SU-DHL-6 (cell line): ENCODE data around the gene IQCN.

ENCODE experiments used
- H2AFZ ChIP-seq: fragments of 200-600 bp; sonication (generic); 2 replicates; pipeline ENCODE4 v1.6.1; 2014; ENCODE audit warnings: low read depth, mild to moderate bottlenecking, moderate library complexity, mixed read lengths, antibody characterized with exemption, low read length; ENCODE audit not compliant: severe bottlenecking
- H3F3A ChIP-seq: fragments of 200-600 bp; shearing (Covaris generic); 2 replicates; pipeline ENCODE4 v1.6.0; 2016; ENCODE audit warnings: antibody characterized with exemption, mild to moderate bottlenecking; ENCODE audit not compliant: insufficient read depth
- H3K27ac ChIP-seq: fragments of 200-600 bp; sonication (generic); 2 replicates; pipeline ENCODE4 v1.5.1; 2016; ENCODE audit warnings: low read depth, mild to moderate bottlenecking, low read length, moderate library complexity, mixed read lengths
- H3K27me3 ChIP-seq: fragments of 200-600 bp; sonication (generic), shearing (Covaris generic); 2 replicates; pipeline ENCODE4 v1.6.0; 2014; ENCODE audit warnings: mild to moderate bottlenecking, low read length
- H3K36me3 ChIP-seq: fragments of 200-600 bp; sonication (generic); 2 replicates; pipeline ENCODE4 v1.6.1; 2014; ENCODE audit warnings: mild to moderate bottlenecking, low read length, mixed read lengths
- H3K4me2 ChIP-seq: fragments of 300-600, 200-600 bp; shearing (Covaris generic), sonication (generic); 2 replicates; pipeline ENCODE4 v1.6.0; 2014; ENCODE audit warnings: low read length, low read depth, mild to moderate bottlenecking; ENCODE audit not compliant: poor library complexity, severe bottlenecking
- H3K4me3 ChIP-seq: fragments of 200-600 bp; sonication (generic); 2 replicates; pipeline ENCODE4 v1.5.1; 2014; ENCODE audit warnings: antibody characterized with exemption, low read length, mild to moderate bottlenecking, mixed read lengths; ENCODE audit not compliant: insufficient read depth, poor library complexity, severe bottlenecking
- H3K79me2 ChIP-seq: fragments of 200-600 bp; sonication (generic); 2 replicates; pipeline ENCODE4 v1.6.1; 2014; ENCODE audit warnings: mild to moderate bottlenecking, low read length, moderate library complexity; ENCODE audit not compliant: insufficient read depth
- H3K9ac ChIP-seq: fragments of 200-600 bp; sonication (generic); 2 replicates; pipeline ENCODE4 v1.7.0; 2014; ENCODE audit warnings: mild to moderate bottlenecking, low read length
- H3K9me2 ChIP-seq: fragments of 200-600 bp; sonication (generic); replicated peaks from 2 replicates; pipeline ENCODE4 v1.6.1; 2014; ENCODE audit warnings: low read length; ENCODE audit not compliant: insufficient read depth
- H3K9me3 ChIP-seq: fragments of 200-600 bp; sonication (generic); 2 replicates; pipeline ENCODE4 v1.6.1; 2014; ENCODE audit warnings: low read length, mixed read lengths; ENCODE audit not compliant: insufficient read depth
- H4K20me1 ChIP-seq: fragments of 200-600 bp; sonication (generic); 2 replicates; pipeline ENCODE4 v1.6.1; 2014; ENCODE audit warnings: low read depth, mild to moderate bottlenecking, antibody characterized with exemption, low read length, moderate library complexity, mixed read lengths
- EZH2phosphoT487 ChIP-seq: fragments of 200-600 bp; sonication (generic), shearing (Covaris generic); conservative IDR thresholded peaks from 2 replicates; pipeline ENCODE4 v1.6.1; 2018; ENCODE audit warnings: mild to moderate bottlenecking, antibody characterized with exemption, low read length, moderate library complexity, mixed read lengths
- TF ChIP-seq, protein P1 (sequence below): fragments of 200-600 bp; sonication (generic); IDR thresholded peaks from one replicate; pipeline ENCODE4 v1.5.1; 2017; ENCODE audit warnings: antibody characterized with exemption, mild to moderate bottlenecking, low read length, moderate library complexity; ENCODE audit not compliant: insufficient read depth, poor library complexity, severe bottlenecking

The IQCN gene

DNA sequence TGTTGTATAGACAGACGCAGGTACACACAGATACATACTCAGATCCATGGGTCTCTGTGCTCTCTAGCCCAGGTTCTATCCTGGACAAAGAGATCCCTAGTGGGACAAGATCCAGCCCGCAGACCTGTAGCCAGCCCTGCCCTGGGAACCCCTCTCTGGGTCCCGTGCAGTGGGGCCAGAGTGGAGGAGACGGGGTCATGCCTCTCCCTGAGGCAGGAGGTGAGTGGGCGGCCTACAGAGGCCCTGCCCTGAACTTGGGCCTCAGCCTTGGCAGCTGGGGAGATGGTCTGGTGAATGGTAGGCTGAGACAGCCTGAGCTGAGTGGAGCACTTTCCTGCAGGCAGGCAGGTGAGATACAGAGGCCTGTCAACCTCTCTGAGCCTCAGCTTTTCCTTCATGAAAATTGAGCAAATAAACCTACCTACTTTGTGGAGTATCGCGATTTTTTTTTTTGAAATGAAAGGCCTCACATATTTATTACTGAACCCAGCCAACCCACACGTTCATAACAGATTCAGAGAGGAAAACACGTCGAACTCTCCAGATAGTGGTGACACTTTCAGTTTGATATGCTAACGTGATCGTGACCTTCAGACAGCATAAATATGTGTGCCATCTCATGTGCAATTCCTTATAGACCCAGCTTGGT lies 10.6 kb upstream of the IQCN start:
- H3K9ac ChIP-seq = no peak overlapping the region
- no peak overlapping the region for H3K4me2 ChIP-seq
- H3K27me3 ChIP-seq = no peaks in the 10 kb centered on the region
- H4K20me1 ChIP-seq = no peaks in the 10 kb centered on the region
- H3K27ac ChIP-seq = no peak overlapping the region
- TF ChIP-seq, protein P1, sequence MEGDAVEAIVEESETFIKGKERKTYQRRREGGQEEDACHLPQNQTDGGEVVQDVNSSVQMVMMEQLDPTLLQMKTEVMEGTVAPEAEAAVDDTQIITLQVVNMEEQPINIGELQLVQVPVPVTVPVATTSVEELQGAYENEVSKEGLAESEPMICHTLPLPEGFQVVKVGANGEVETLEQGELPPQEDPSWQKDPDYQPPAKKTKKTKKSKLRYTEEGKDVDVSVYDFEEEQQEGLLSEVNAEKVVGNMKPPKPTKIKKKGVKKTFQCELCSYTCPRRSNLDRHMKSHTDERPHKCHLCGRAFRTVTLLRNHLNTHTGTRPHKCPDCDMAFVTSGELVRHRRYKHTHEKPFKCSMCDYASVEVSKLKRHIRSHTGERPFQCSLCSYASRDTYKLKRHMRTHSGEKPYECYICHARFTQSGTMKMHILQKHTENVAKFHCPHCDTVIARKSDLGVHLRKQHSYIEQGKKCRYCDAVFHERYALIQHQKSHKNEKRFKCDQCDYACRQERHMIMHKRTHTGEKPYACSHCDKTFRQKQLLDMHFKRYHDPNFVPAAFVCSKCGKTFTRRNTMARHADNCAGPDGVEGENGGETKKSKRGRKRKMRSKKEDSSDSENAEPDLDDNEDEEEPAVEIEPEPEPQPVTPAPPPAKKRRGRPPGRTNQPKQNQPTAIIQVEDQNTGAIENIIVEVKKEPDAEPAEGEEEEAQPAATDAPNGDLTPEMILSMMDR = no peak
- TF ChIP-seq EZH2phosphoT487 = no peak
- H3F3A ChIP-seq = peaks cover 8% of the 10 kb centered on the region
- H3K9me3 ChIP-seq = no peaks in the 10 kb centered on the region
- no peak overlapping the region for H3K4me3 ChIP-seq
- H3K36me3 ChIP-seq = no peaks in the 10 kb centered on the region
- no peak overlapping the region for H2AFZ ChIP-seq
- no peaks in the 10 kb centered on the region for H3K9me2 ChIP-seq
- H3K79me2 ChIP-seq = no peaks in the 10 kb centered on the region

DNA sequence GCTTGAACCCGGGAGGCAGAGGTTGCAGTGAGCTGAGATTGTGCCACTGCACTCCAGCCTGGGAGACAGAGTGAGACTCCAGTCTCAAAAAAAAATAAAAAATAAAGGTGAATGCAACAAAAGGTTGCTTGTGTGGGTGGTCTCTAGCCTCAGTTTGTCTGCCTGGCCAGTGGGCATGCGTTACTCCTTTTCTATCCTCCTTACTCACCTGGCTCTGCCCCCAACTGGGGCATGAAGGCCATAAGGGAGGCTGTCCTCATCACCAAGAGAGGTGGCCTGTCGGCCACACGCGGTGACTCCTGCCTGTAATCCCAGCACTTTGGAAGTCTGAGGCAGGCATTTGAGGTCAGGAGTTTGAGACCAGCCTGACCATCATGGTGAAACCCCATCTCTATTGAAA lies 9.1 kb upstream of the IQCN start:
- no peaks in the 10 kb centered on the region for H3K79me2 ChIP-seq
- no peaks in the 10 kb centered on the region for H3K36me3 ChIP-seq
- no peaks in the 10 kb centered on the region for H3K9me3 ChIP-seq
- no peaks in the 10 kb centered on the region for H3K27me3 ChIP-seq
- TF ChIP-seq, protein P1 = no peak
- no peak for TF ChIP-seq EZH2phosphoT487
- no peak overlapping the region for H3K9ac ChIP-seq
- H3F3A ChIP-seq = peaks cover 9% of the 10 kb centered on the region
- no peak overlapping the region for H2AFZ ChIP-seq
- no peak overlapping the region for H3K4me3 ChIP-seq
- H3K27ac ChIP-seq = no peak overlapping the region
- H4K20me1 ChIP-seq = no peaks in the 10 kb centered on the region
- H3K9me2 ChIP-seq = no peaks in the 10 kb centered on the region
- H3K4me2 ChIP-seq = no peak overlapping the region

GRCh38 chr19:18282788-18283141 lies 8.5 kb upstream of the IQCN start:
- Histone ChIP-seq H3F3A (peaks cover 9% of the 10 kb centered on the region), H3K9ac (no peak overlapping the region), H3K4me3 (no peak overlapping the region), H3K27me3 (no peaks in the 10 kb centered on the region), H3K9me2 (no peaks in the 10 kb centered on the region), H3K36me3 (no peaks in the 10 kb centered on the region), H2AFZ (no peak overlapping the region), H3K9me3 (no peaks in the 10 kb centered on the region), H3K4me2 (peak overlapping the region; percentile 63), H3K27ac (no peak overlapping the region), H4K20me1 (no peaks in the 10 kb centered on the region), H3K79me2 (no peaks in the 10 kb centered on the region)
- TF ChIP-seq EZH2phosphoT487 = no peak
- TF ChIP-seq, protein P1 = no peak
